ENCODE data around the gene RABL3. TPM values are rescaled to one million over a fixed set of nuclear protein-coding genes. Genes with fewer than 3 reads are reported as not detected.
"Not testable (repeated sequence)": the region's sequence is repeated elsewhere in the genome, so short reads cannot be mapped to it uniquely, and the experiment has no call there.

Gene RABL3
- total and polyA plus RNA-seq, 10 donors: 4.3 to 24.0 (median 15.9) TPM

DNA sequence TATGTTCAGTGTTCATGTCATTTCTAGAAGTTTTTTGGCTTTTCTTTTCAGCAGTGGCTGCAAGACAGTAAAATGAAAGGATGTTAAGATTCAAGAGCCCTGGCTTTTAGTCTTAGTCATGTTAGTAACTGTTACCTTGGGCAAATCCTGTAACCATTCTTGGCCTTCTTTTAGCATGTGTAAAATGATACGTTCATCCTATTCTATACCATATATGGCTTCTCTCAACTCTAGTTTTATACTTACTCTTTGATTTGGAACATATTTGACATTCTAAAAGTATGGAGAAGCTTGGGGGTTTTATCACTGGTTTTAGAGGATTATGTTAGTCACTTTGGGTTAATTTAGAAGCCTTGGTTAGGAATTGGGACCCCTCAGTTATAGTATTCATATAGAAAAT is 20.3 kb upstream of the RABL3 start:
- Histone ChIP-seq H3K27ac (no peak overlapping the region), H3K36me3 (peaks cover 0 to 10% (median 0%) of the 10 kb centered on the region in 6 donors), H3K4me1 (peaks cover 0 to 45% (median 13%) of the 10 kb centered on the region in 6 donors), H3K27me3 (replicated peaks in 1 of 7) (no peaks in the 10 kb centered on the region), H3K4me3 (no peak overlapping the region), H3K9me3 (peaks cover 0 to 9% (median 0%) of the 10 kb centered on the region in 8 donors)
- no peak for TF ChIP-seq POLR2AphosphoS5 (IDR thresholded peaks at IDR 0.05)
- TF ChIP-seq POLR2A (IDR thresholded peaks at IDR 0.05): no peak
- TF ChIP-seq, protein P1, sequence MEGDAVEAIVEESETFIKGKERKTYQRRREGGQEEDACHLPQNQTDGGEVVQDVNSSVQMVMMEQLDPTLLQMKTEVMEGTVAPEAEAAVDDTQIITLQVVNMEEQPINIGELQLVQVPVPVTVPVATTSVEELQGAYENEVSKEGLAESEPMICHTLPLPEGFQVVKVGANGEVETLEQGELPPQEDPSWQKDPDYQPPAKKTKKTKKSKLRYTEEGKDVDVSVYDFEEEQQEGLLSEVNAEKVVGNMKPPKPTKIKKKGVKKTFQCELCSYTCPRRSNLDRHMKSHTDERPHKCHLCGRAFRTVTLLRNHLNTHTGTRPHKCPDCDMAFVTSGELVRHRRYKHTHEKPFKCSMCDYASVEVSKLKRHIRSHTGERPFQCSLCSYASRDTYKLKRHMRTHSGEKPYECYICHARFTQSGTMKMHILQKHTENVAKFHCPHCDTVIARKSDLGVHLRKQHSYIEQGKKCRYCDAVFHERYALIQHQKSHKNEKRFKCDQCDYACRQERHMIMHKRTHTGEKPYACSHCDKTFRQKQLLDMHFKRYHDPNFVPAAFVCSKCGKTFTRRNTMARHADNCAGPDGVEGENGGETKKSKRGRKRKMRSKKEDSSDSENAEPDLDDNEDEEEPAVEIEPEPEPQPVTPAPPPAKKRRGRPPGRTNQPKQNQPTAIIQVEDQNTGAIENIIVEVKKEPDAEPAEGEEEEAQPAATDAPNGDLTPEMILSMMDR (IDR thresholded peaks at IDR 0.05 in 8 of 11, conservative IDR thresholded peaks at IDR 0.05 in 3 of 11): no peak
- WGBS, 5 donors: 61 to 87% (median 85%) methylated on average over 1 of the region's 1 CpG
- DNase-seq: no peak
- intact Hi-C loops (cut with DNase I; ENCODE audit: low total_unique reads): no loop called here

DNA sequence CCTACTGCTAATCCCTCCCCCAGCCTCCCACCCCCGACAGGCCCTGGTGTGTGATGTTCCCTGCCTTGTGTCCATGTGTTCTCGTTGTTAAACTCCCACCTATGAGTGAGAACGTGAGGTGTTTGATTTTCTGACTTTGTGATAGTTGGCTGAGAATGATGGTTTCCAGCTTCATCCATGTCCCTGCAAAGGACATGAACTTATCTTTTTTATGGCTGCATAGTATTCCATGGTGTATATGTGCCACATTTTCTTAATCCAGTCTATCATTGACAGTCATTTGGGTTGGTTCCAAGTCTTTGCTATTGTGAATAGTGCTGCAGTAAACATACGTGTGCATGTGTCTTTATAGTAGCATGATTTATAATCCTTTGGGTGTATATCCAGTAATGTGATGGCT is 16.2 kb upstream of the RABL3 start:
- H3K4me1 ChIP-seq: peaks cover 0 to 26% (median 5%) of the 10 kb centered on the region in 6 donors
- DNase-seq; H3K27ac ChIP-seq; H3K9me3 ChIP-seq; intact Hi-C loops (cut with DNase I; ENCODE audit: low total_unique reads); H3K4me3 ChIP-seq; H3K27me3 ChIP-seq (replicated peaks in 1 of 7): not testable (repeated sequence)
- peaks cover 0 to 40% (median 0%) of the 10 kb centered on the region in 6 donors for H3K36me3 ChIP-seq
- 81 to 97% (median 89%) methylated on average over 4 of the region's 4 CpGs for WGBS, 5 donors

DNA sequence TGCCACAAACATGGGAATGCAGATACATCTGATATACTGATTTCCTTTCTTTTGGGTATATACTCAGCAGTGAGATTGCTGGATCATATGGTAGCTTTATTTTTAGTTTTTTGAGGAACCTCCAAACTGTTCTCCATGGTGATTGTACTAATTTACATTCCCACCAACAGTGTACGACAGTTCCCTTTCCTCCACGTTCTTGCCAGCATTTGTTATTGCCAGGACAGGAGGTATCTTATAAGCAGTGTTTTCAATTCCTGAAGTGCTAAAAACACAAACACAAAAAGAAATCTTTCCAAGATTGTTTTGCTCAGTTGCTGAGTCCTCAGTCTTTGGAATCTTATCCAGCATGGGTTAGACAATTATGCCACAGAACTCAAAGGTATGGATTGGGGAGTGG is 13.7 kb upstream of the RABL3 start:
- Histone ChIP-seq H3K27me3 (replicated peaks in 1 of 7) (no peaks in the 10 kb centered on the region), H3K9me3 (peaks cover 0 to 9% (median 0%) of the 10 kb centered on the region in 8 donors), H3K27ac (no peak overlapping the region), H3K36me3 (peaks cover 0 to 64% (median 9%) of the 10 kb centered on the region in 6 donors), H3K4me3 (no peak overlapping the region), H3K4me1 (peaks cover 0 to 23% (median 0%) of the 10 kb centered on the region in 6 donors)
- intact Hi-C loops (cut with DNase I; ENCODE audit: low total_unique reads): no loop called here
- 52 to 86% (median 72%) methylated on average over 2 of the region's 2 CpGs for WGBS, 5 donors
- DNase-seq: no peak
- no peak for TF ChIP-seq POLR2AphosphoS5 (IDR thresholded peaks at IDR 0.05)
- TF ChIP-seq POLR2A (IDR thresholded peaks at IDR 0.05): no peak
- TF ChIP-seq, protein P1 (IDR thresholded peaks at IDR 0.05 in 8 of 11, conservative IDR thresholded peaks at IDR 0.05 in 3 of 11): no peak

DNA sequence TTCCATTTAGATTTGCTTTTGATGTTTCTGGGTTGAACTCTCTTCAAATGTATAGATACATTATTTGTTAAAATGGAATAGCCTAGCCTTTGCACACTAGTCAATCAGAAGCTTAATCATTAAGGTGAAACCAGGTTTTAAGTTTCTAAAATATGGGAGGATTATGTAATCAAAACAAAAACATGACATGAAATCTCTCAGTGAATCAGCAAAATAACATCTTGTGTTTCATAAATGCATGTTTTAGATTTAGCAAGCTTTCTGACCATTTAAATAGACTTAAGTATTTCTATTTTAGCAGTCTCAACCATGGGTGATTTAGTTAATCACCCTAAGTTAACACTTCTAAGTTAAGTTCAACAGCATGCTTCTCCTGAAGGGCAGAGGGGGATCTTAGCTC is 11.5 kb upstream of the RABL3 start:
- Histone ChIP-seq H3K9me3 (peaks cover 0 to 7% (median 0%) of the 10 kb centered on the region in 8 donors), H3K36me3 (peaks cover 0 to 71% (median 14%) of the 10 kb centered on the region in 6 donors), H3K4me3 (no peak overlapping the region), H3K27me3 (replicated peaks in 1 of 7) (no peaks in the 10 kb centered on the region), H3K27ac (no peak overlapping the region), H3K4me1 (peaks cover 0 to 30% (median 0%) of the 10 kb centered on the region in 6 donors)
- intact Hi-C loops (cut with DNase I; ENCODE audit: low total_unique reads): no loop called here
- TF ChIP-seq, protein P1 (IDR thresholded peaks at IDR 0.05 in 8 of 11, conservative IDR thresholded peaks at IDR 0.05 in 3 of 11): no peak
- TF ChIP-seq POLR2AphosphoS5 (IDR thresholded peaks at IDR 0.05): no peak
- no peak for TF ChIP-seq POLR2A (IDR thresholded peaks at IDR 0.05)
- DNase-seq: no peak

DNA sequence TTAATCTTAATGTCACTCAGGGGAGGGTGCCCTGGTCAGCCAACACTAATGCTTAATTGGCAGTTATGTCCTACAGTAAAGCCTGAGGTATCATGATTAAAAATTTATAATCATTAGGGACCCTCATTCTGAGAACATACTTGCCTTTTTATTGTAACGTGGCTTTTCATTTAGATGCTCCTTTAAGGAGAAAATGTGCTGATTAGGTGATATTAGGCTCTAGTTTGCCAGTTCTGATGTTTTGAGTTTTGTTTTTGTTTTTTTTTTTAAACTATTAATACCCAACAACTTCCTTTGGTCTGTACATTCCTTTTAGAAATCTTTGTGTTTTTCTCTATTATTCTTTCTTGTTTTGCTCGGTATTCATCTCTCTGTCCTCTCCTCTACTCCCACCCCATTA is 10.5 kb upstream of the RABL3 start:
- H3K27ac ChIP-seq: no peak overlapping the region
- TF ChIP-seq POLR2AphosphoS5 (IDR thresholded peaks at IDR 0.05) (no peak), POLR2A (IDR thresholded peaks at IDR 0.05) (no peak)
- TF ChIP-seq, protein P1 (IDR thresholded peaks at IDR 0.05 in 8 of 11, conservative IDR thresholded peaks at IDR 0.05 in 3 of 11): no peak
- H3K36me3 ChIP-seq: peaks cover 0 to 68% (median 14%) of the 10 kb centered on the region in 6 donors
- DNase-seq: no peak
- no peaks in the 10 kb centered on the region for H3K9me3 ChIP-seq
- 94 to 98% (median 98%) methylated on average over 2 of the region's 2 CpGs for WGBS, 5 donors
- no peaks in the 10 kb centered on the region for H3K27me3 ChIP-seq (replicated peaks in 1 of 7)
- intact Hi-C loops (cut with DNase I; ENCODE audit: low total_unique reads): no loop called here
- H3K4me3 ChIP-seq: no peak overlapping the region
- H3K4me1 ChIP-seq: peaks cover 0 to 30% (median 0%) of the 10 kb centered on the region in 6 donors
